NCI-H1092 (cell line): Measurements from ENCODE around the gene NME9.

Experiments used
- DNase-seq: peaks from one replicate; lab custom pipeline; 2025; lab: John Stamatoyannopoulos, UW

Gene NME9

GRCh38 chr3:138282836-138283235 is 46.8 kb downstream of the NME9 start:
- DNase-seq, result no peak

- no peak for DNase-seq
Measured at GRCh38 chr3:138281561-138281960, 48.1 kb downstream of the NME9 start.

GRCh38 chr3:138271189-138271794 is 58.4 kb downstream of the NME9 start:
- no peak for DNase-seq

GRCh38 chr3:138270245-138270644 is 59.4 kb downstream of the NME9 start:
- DNase-seq, result no peak

GRCh38 chr3:138267083-138267482 is 62.6 kb downstream of the NME9 start:
- no peak for DNase-seq

- DNase-seq, result no peak
Measured at GRCh38 chr3:138265745-138266144, 63.9 kb downstream of the NME9 start.

- DNase-seq, result no peak
Measured at GRCh38 chr3:138263104-138263503, 66.5 kb downstream of the NME9 start.

- no peak for DNase-seq
Measured at GRCh38 chr3:138260611-138261010, 69.0 kb downstream of the NME9 start.

GRCh38 chr3:138259126-138259525 is 70.5 kb downstream of the NME9 start:
- DNase-seq, result no peak

- no peak for DNase-seq
Measured at GRCh38 chr3:138257986-138258385, 71.7 kb downstream of the NME9 start.

- DNase-seq, result no peak
Measured at GRCh38 chr3:138256022-138256421, 73.6 kb downstream of the NME9 start.

- DNase-seq, result no peak
Measured at GRCh38 chr3:138254216-138254615, 75.4 kb downstream of the NME9 start.

GRCh38 chr3:138253609-138254008 is 76.0 kb downstream of the NME9 start:
- DNase-seq, result no peak
